LNCAP (cell line): ENCODE data around the gene PARD3B.

Experiments
- TF ChIP-seq, protein P1 (sequence below): fragments of 450-650 bp; IDR thresholded peaks from 2 replicates; pipeline ENCODE4 v1.5.1; 2017; ENCODE audit warnings: mild to moderate bottlenecking

The PARD3B gene

DNA sequence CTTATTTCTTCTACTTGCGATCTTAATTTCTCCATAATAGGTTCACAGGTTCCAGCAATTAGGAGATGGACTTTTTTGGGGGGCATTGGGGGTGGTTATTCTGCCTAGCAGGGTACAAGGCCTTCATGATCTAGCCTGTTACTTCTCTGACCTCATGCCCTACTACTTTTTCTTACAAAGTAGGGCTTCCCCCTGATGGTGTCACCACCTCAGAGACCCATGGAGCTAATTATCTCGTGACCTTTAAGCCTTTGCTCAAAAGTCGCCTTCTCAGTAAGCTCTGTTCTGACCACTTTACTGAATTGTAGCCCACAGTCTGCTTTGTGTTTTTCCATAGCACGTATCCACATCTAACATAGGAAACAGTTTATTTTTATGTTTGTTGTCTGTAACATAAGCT, 458.0 kb downstream of the PARD3B start:
- TF ChIP-seq, protein P1, sequence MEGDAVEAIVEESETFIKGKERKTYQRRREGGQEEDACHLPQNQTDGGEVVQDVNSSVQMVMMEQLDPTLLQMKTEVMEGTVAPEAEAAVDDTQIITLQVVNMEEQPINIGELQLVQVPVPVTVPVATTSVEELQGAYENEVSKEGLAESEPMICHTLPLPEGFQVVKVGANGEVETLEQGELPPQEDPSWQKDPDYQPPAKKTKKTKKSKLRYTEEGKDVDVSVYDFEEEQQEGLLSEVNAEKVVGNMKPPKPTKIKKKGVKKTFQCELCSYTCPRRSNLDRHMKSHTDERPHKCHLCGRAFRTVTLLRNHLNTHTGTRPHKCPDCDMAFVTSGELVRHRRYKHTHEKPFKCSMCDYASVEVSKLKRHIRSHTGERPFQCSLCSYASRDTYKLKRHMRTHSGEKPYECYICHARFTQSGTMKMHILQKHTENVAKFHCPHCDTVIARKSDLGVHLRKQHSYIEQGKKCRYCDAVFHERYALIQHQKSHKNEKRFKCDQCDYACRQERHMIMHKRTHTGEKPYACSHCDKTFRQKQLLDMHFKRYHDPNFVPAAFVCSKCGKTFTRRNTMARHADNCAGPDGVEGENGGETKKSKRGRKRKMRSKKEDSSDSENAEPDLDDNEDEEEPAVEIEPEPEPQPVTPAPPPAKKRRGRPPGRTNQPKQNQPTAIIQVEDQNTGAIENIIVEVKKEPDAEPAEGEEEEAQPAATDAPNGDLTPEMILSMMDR: no peak

DNA sequence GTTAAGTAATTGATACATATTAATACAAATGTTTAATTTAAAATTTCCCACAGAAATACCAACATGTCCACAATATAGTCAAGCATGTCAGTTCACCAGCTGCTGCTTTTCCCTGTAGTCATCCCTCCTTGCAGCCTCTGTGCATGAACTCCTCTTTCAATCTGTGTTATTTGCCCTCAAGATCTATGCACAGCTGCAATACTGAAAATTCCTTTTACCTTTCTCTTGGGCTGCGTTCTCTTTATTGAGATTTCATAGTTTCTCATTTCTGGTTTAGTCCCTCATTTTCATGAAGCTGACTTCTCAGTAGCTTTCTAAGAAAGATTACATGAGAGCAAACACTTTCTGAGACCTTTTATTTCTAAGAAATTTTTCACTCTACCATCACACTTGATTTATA, 464.9 kb downstream of the PARD3B start:
- TF ChIP-seq, protein P1: no peak

DNA sequence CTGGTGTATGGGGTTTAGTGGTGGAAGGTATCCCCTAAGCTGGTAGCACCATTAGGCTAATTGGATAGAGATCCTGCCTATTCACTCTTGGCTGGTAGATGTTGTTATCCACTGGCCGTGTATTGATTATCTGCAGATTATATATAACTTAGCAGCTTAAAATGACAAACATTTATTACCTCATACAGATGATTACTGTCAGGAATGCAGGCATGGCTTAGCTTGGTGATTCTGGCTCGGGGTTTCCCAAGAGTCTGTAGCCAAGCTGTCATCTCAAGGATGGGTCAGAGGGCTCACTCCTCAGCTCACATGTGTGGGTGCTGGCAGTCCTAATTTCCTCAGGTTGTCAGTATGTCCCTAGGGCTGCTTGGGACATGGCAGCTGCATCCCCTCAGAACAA, 465.8 kb downstream of the PARD3B start:
- TF ChIP-seq, protein P1: no peak

DNA sequence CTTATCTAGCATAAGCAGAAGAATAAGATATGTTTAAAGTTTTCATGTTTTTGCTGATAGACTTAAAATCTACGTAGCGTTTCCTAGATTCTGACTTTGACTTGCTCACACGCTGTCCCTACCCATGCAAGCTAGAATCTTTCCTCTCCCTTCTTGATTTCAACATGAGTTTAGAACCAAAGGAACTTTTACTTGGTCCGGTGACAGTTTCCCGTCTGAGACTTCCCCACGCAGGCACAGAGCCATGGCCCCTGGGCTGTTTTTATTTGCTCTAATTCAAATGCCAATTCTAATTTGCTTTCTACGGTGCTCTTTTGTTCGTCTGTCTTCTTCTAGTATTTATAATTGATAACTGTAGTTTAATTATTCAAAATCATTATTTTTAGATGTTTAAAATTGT, 467.7 kb downstream of the PARD3B start:
- TF ChIP-seq, protein P1: no peak

DNA sequence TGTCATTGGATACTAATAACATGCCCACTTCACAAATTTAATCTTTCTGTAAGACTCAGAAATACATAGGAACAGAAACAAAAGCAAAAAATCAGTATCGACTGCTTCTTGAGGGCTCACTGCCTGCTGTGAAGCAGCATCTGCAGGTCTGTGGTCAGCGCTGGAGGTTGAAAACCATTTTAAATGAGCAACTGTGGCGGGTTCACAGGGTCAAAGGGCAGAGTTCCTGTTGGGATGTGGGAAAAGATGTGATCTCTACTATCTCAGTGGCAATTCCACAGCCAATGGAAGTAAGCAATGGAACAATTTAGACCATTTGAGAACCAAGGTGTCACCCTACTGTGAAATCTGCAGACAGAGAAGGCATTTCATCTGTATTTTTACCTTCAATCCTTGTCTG, 468.3 kb downstream of the PARD3B start:
- TF ChIP-seq, protein P1: no peak

GRCh38 chr2:205014201-205014600, 468.9 kb downstream of the PARD3B start:
- TF ChIP-seq, protein P1: no peak

GRCh38 chr2:205017381-205017780, 472.1 kb downstream of the PARD3B start:
- TF ChIP-seq, protein P1: no peak

- TF ChIP-seq, protein P1: no peak
Observed at GRCh38 chr2:205017912-205018311, 472.6 kb downstream of the PARD3B start.
